GM12878 (cell line): ENCODE measurements around the gene MAP4. TPM values are rescaled to one million over a fixed set of nuclear protein-coding genes. Genes with fewer than 3 reads are reported as not detected.

ENCODE experiments used
- ATAC-seq: fragments of 200-7000 bp; cut with Tn5 transposase; 3 replicates; pipeline ENCODE4 v1.9.1; 2020; ENCODE audit warnings: mild to moderate bottlenecking, moderate library complexity
- BruUV-seq: library from RNA; stranded (reverse); fragments of 400-500 nt; replicated peaks from 2 replicates; lab custom pipeline; 2021; lab: Mats Ljungman, UMichigan
- CTCF ChIA-PET: fragments of 300-600 bp; sonication (Branson Sonifier 250); formaldehyde crosslinking; extraction: SDS; loops from one replicate; lab custom pipeline; 2021; ENCODE audit warnings: inconsistent platforms; lab: Yijun Ruan, JAX
- POLR2A ChIA-PET: fragments of 350-600 bp; formaldehyde crosslinking; extraction: SDS; loops from one replicate; lab custom pipeline; 2021; ENCODE audit warnings: inconsistent platforms; lab: Charles Lee
- RAD21 ChIA-PET: fragments of 300-600 bp; sonication (Branson Sonifier 250); formaldehyde crosslinking; loops from one replicate; lab custom pipeline; 2023; ENCODE audit warnings: antibody characterized with exemption; ENCODE audit not compliant: unreplicated experiment; lab: Charles Lee
- SMC1A ChIA-PET: fragments of 300-600 bp; sonication (Branson Sonifier 250); formaldehyde crosslinking; loops from one replicate; lab custom pipeline; 2023; ENCODE audit not compliant: unreplicated experiment, uncharacterized antibody; lab: Charles Lee
- DNase-seq: peaks from one replicate; pipeline ENCODE4 v3.0.0-alpha.2; 2011; ENCODE audit warnings: low read depth, low spot score
- FAIRE-seq: peaks from 3 replicates; lab custom pipeline; 2011; peaks lifted over from hg19 to GRCh38; lab: Jason Lieb, UNC
- H2AFZ ChIP-seq: 2 replicates; pipeline ENCODE4 v1.6.0; 2011; ENCODE audit warnings: low read depth, low read length, control low read depth; ENCODE audit not compliant: control insufficient read depth
- H3K27ac ChIP-seq: 2 replicates; pipeline ENCODE4 v1.5.1; 2011; ENCODE audit warnings: control low read depth; ENCODE audit not compliant: control insufficient read depth, insufficient read depth
- H3K27me3 ChIP-seq, 2 experiments: replicated peaks in 1 of 2; 2 replicates each; pipeline versions ENCODE4 v1.6.0 to v1.6.1; 2011; ENCODE audit warnings: low read length in 1 of 2; ENCODE audit not compliant: control insufficient read depth in 2 of 2, insufficient read depth in 2 of 2
- H3K36me3 ChIP-seq, 2 experiments: 2 replicates each; pipeline ENCODE4 v1.5.1; 2011; ENCODE audit warnings: low read length in 1 of 2; ENCODE audit not compliant: control insufficient read depth in 2 of 2, insufficient read depth in 2 of 2
- H3K4me1 ChIP-seq: 2 replicates; pipeline ENCODE4 v1.6.1; 2011; ENCODE audit warnings: mild to moderate bottlenecking, low read length, moderate library complexity, mixed read lengths; ENCODE audit not compliant: control insufficient read depth, insufficient read depth
- H3K4me2 ChIP-seq: 2 replicates; pipeline ENCODE4 v1.6.0; 2011; ENCODE audit warnings: control low read depth; ENCODE audit not compliant: control insufficient read depth, insufficient read depth
- H3K4me3 ChIP-seq: fragments of 200-600 bp; sonication (generic); 2 replicates; pipeline ENCODE4 v1.5.1; 2016
- H3K79me2 ChIP-seq: 2 replicates; pipeline ENCODE4 v1.6.0; 2011; ENCODE audit warnings: low read length; ENCODE audit not compliant: control insufficient read depth, insufficient read depth
- H3K9ac ChIP-seq: 2 replicates; pipeline ENCODE4 v1.8.0; 2011; ENCODE audit warnings: low read length, control low read depth, mixed read lengths; ENCODE audit not compliant: control insufficient read depth, insufficient read depth
- H3K9me3 ChIP-seq: replicated peaks from 3 replicates; pipeline ENCODE4 v1.5.1; 2011; ENCODE audit warnings: mild to moderate bottlenecking, low read length; ENCODE audit not compliant: control insufficient read depth, insufficient read depth
- H4K20me1 ChIP-seq: 2 replicates; pipeline ENCODE4 v1.6.0; 2011; ENCODE audit not compliant: control insufficient read depth, insufficient read depth
- CHD4 ChIP-seq: fragments of 200-600 bp; sonication (generic); IDR thresholded peaks from 2 replicates; pipeline ENCODE4 v1.6.1; 2016; ENCODE audit warnings: mild to moderate bottlenecking
- HCFC1 ChIP-seq: fragments of 150-350 bp; IDR thresholded peaks from 2 replicates; pipeline ENCODE4 v1.6.1; 2014; ENCODE audit warnings: low read length
- IRF3 ChIP-seq: fragments of 450-650 bp; IDR thresholded peaks from 2 replicates; pipeline ENCODE4 v1.6.1; 2014; ENCODE audit warnings: mild to moderate bottlenecking
- IRF4 ChIP-seq: IDR thresholded peaks from 2 replicates; pipeline ENCODE4 v1.6.1; 2011; ENCODE audit warnings: low read depth, low read length
- NRF1 ChIP-seq: conservative IDR thresholded peaks from 2 replicates; pipeline ENCODE4 v1.6.1; 2011; ENCODE audit warnings: mild to moderate bottlenecking, low read depth, low read length, improper control_type of control experiment
- POLR2AphosphoS5 ChIP-seq: IDR thresholded peaks from 2 replicates; pipeline ENCODE4 v1.6.1; 2011; ENCODE audit warnings: mild to moderate bottlenecking, low read length, inconsistent platforms
- RB1 ChIP-seq: fragments of 450-650 bp; formaldehyde crosslinking; IDR thresholded peaks from 2 replicates; pipeline ENCODE4 v1.6.1; 2017; ENCODE audit warnings: mild to moderate bottlenecking, borderline replicate concordance
- SMAD1 ChIP-seq: fragments of 450-650 bp; IDR thresholded peaks from 2 replicates; pipeline ENCODE4 v1.6.1; 2018; ENCODE audit warnings: mild to moderate bottlenecking, low read depth; ENCODE audit not compliant: partially characterized antibody
- SMC3 ChIP-seq: IDR thresholded peaks from 2 replicates; pipeline ENCODE4 v1.6.1; 2011; ENCODE audit warnings: low read length, improper control_type of control experiment, borderline replicate concordance
- YBX1 ChIP-seq: fragments of 450-650 bp; IDR thresholded peaks from 2 replicates; pipeline ENCODE4 v1.6.1; 2016; ENCODE audit warnings: antibody characterized with exemption
- ZSCAN29 ChIP-seq: fragments of 450-650 bp; IDR thresholded peaks from 2 replicates; pipeline ENCODE4 v1.6.1; 2017; ENCODE audit warnings: mild to moderate bottlenecking, moderate library complexity
- WGBS: methylation state at CpG from one replicate; pipeline ENCODE4 v1.1.6; 2016; ENCODE audit warnings: low lambda C conversion rate; ENCODE audit not compliant: insufficient replicate concordance, insufficient coverage; ENCODE audit errors: missing lambda C conversion rate; 5-methylcytosine and 5-hydroxymethylcytosine counted together
- in situ Hi-C: fragments of 300-500 bp; cut with MboI; formaldehyde crosslinking; loops from 9 replicates; pipeline ENCODE4 v1.14.3; 2018; ENCODE audit warnings: mixed read lengths
- intact Hi-C: fragments of 100-400 bp; cut with micrococcal nuclease; formaldehyde crosslinking; loops from one replicate; pipeline ENCODE4 v1.14.2; 2022; ENCODE audit not compliant: unreplicated experiment
- polyA plus RNA-seq, 11 experiments: library from polyadenylated mRNA; depleted of rRNA in 4 of 11; unstranded in 6 of 11; stranded (reverse) in 5 of 11; fragments of >200 nt; fragmentation: Nextera tagmentation in 4 of 11; fragmentation: Illumina TruSeq in 1 of 11; extraction: Ambion mirVana in 4 of 11; extraction: Trizol in 1 of 11; gene quantifications; 1 replicate in 1 of 11; 2 replicates in 10 of 11; pipeline versions ENCODE4 v1.2.1 to v1.2.3, GENCODE V29; 2011 to 2016; ENCODE audit warnings: inconsistent platforms in 2 of 11, missing spikeins in 2 of 11, low read depth in 1 of 11
- total RNA-seq, 4 experiments: library from RNA; depleted of rRNA in 3 of 4; stranded (reverse); fragments of >200 nt in 3 of 4; fragmentation: Illumina TruSeq in 1 of 4; extraction: Trizol in 1 of 4; gene quantifications; 2 replicates each; pipeline versions ENCODE4 v1.2.1 to v1.2.3, GENCODE V29; 2013 to 2021

Gene MAP4
- total and polyA plus RNA-seq, 10 of the 15 experiments (the other 5 are each of a cell fraction or from before 2014, with no cell fraction given), result 22.2 to 145 (median 47.2) TPM

GRCh38 chr3:47871389-47871788, 144.8 kb downstream of the MAP4 start:
- TF ChIP-seq SMAD1 (no peak), YBX1 (no peak), HCFC1 (no peak), ZSCAN29 (no peak), IRF3 (no peak), CHD4 (no peak), IRF4 (no peak), NRF1 (no peak), RB1 (no peak), SMC3 (no peak), POLR2AphosphoS5 (no peak)
- BruUV-seq, result no TSS peak
- no peak overlapping the region for H3K27ac ChIP-seq
- no peak overlapping the region for H3K4me3 ChIP-seq
- H4K20me1 ChIP-seq, result no peaks in the 10 kb centered on the region
- no peak overlapping the region for H3K4me2 ChIP-seq
- no peak overlapping the region for H3K9ac ChIP-seq
- no peak overlapping the region for H2AFZ ChIP-seq
- in situ Hi-C loops, result no loop called here
- peaks cover 26 to 35% of the 10 kb centered on the region in 2 experiments for H3K36me3 ChIP-seq
- ChIA-PET CTCF (interaction anchor here (0.6 kb wide), 1 partner anchor 258 kb away, joined by 3 read pairs; no protein-coding TSS in a partner anchor), RAD21 (no interaction called here), SMC1A (no interaction called here), POLR2A (no interaction called here)
- H3K9me3 ChIP-seq, result no peaks in the 10 kb centered on the region
- H3K27me3 ChIP-seq, result no peaks in the 10 kb centered on the region
- FAIRE-seq (no peak), DNase-seq (no peak), ATAC-seq (no peak)
- WGBS, result 92% methylated on average over 2 of the region's 2 CpGs
- H3K79me2 ChIP-seq, result no peaks in the 10 kb centered on the region
- H3K4me1 ChIP-seq, result no peaks in the 10 kb centered on the region
- intact Hi-C loops, result no loop called here
